NK-92 treated with Interleukin-12 subunit alpha and Interleukin-12 subunit beta, amount 100 ng/mL, for 24 hours (cell line): ENCODE results near the gene DIS3L2.
"Not testable (repeated sequence)": the region's sequence is repeated elsewhere in the genome, so short reads cannot be mapped to it uniquely, and the experiment has no call there.

Experiments used
- DNase-seq: peaks from one replicate; lab custom pipeline; 2025; lab: John Stamatoyannopoulos, UW

The DIS3L2 gene

DNA sequence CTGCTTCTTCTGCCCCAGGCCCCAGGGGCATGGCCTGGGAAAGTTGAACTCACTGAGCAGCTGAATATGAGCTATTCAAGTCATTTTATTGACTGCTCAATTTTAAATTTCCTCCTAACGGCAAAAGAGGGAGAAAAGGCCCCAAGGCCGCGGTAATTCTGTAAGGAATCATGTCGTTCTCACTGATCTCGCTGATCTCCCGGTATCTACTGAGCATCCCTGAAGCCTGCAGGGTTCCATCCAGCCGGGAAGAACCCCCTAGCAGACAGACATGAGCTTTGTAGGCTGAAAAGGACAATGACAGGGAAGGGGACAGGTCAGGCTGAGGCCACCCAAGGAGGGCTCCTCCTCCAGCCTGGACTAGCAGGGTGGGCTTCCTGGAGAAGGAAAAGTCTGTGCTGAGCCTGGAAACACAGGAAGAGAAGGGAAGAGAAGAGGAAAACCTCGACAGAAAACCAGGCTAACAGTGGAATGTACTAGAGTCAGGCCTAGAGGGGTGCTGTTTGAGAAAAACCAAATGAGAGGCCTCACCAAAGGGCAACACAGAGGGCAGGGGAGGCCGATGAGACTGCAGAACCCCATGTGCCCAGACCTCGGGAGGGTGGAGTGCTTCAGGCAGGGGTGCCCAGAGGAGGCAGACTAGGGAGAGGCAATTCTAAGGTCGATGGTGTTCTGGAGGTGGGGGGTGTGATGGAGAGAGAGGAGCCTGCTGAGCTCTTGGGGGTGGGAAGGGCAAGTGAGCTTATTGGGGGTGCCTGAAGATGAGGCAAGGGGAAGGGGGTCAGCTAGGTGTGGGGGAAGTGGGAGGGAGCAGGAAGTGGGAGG is 32.4 kb upstream of the DIS3L2 start:
- DNase-seq: no peak

DNA sequence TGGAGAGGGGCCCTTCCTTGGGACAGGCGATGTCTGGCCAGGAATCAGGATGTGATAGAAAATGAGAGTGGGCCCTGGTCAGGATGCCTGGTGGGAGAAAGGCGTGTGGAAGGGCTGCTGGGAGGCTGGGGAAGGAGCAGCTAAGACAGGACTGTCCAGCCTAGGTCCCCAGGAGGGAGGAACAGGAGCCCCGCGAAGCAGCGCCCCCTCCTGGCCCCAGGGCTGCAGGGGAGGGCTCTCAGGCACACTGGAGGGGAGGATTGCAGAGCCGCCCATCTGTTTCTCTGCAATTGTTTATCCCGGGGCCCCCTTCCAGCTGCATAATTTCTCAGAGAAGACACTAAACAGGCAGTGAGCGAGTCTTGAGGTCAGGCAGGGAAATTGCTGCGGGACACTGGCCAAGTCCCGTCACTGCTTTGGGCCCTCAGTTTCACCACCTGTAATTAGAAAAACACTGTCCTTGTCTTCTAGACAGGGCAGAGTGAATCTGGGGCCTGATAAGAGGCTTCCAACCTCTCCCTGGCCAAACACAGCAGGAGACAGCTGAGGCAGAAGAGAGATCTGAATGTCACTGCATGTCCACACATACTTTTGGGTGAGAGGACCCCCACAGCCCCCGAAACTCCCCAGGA is 31.4 kb upstream of the DIS3L2 start:
- DNase-seq: no peak

DNA sequence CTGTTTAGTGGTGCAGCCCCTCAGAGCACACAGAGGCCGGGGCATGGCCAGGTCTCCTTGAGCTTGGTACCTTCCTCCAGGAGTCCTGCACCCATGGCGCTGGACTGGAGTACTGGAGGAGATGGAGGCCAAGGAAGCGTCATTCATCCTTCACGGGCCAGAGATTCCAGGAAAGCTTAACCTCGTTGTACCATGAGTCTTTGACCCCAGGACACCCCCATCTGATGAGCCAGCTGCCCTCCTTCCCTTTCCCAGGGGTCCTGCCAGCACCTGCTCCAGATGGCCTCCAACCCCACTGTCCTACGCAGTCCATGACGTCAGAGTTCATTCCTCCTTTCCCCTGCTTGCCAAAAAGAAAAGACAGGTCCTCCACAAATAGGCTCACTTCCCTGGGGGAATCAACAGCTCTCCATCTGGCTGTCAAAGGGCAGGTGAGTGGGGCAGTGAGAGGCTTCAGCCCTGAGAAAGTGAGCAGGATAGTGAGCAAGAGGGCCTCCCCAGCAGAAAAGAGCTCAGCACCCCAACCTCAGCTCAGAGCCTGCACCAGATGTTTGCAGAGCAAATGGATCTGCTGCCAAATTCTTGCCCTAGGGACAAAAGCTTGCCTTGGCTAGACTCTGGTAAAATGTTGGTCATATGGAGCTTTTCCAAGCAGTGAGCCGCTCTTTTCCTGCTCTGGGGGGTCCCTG is 30.8 kb upstream of the DIS3L2 start:
- DNase-seq: no peak

DNA sequence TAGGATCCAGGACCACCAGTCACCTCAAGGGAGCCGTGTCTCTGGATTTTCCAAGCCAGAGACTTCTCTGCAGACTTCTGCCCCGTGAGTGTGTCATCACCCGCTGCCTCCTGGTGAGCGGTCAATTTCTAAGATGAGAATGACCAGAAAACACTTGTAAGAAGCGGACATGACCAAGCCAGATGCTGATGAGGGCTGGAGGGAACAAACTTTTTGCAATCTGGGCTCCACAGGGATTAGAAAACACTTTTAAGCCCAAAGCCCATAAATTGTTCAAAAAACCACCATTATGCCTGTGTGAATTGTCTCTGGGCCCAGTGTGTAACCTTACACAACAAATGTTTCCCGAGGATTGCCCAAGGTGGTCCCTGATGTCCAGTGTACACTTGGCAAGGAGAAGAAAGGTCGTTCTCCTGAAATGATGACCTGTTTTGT is 30.0 kb upstream of the DIS3L2 start:
- no peak for DNase-seq

DNA sequence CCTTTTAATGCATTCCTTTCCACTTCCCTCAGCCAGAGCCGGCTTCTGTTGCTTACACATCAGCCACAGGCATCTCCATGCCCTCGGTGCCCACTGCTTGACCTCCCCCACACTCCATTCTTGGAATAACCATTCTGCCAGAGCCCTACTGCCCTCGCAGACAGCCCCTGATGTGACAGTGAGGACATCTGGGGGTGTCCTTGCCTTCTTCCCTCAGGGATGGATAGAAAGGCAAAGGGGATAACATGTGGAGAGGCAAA is 28.9 kb upstream of the DIS3L2 start:
- no peak for DNase-seq

DNA sequence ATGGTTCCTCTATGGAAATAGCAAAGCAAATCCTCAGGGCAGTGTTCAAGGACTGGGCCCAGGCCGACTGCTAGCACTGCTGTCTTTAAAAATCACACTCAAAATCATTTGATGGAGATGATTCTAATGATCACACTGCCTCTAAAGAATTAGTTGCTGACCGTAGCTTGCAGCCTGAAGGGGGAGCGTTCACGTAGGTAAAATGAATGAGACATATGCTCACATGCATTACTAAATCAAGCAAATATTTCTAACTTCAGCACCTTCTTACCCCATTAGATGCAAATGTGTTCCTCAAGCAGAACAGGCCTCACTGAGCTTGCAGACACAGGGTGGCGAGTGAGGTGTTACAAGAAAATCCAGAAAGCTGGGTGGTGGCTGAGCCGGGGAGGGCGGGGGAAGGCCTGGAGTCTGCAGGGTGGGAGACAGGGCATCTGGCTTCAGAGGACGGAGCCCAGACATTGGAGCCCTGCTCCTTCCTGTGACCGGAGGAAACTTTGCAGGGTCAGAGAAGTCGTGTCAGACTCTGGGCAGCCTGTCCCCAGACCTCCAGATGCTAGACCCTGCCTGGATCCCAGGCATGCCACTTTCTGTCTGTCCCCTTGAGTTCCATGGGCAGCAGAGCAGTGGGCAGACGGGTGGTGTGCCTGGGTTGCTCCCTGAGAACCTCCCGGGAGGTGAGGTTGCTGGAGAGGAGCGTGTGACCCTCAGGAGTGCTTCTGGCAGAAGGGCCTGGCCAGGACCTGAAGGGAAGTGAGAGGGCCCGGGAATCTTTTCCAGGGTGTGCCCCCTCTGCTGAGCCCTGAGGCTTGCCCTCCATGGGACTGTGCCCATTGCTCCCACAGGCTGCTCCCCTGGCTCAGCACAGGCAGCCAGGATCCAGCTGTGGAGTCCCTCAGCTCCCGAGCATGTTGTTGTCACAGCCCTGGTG is 28.3 kb upstream of the DIS3L2 start:
- DNase-seq: no peak

DNA sequence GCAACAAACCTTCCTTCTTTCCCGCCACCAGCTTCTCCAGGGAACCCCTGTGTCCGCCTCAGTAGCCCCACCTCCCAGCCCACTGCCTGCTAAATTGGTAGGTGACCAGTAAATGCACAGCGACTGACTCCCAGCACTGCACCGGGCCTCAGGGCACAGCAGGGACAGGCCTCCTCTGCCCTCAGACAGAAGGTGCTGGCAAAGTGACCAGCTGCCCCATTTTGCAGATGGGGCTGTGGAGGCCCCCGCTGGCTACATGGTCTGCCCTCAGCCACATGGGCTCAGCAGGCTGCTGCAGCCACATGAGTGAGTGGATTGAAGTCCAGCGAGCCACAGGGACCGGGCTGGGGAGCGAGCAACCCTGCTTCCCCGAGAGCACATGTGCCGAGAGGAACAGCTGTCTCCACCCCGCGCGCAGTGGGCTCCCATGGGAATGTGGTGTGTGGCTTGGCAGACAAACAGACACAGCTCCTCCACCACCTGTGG is 27.6 kb upstream of the DIS3L2 start:
- DNase-seq: no peak

DNA sequence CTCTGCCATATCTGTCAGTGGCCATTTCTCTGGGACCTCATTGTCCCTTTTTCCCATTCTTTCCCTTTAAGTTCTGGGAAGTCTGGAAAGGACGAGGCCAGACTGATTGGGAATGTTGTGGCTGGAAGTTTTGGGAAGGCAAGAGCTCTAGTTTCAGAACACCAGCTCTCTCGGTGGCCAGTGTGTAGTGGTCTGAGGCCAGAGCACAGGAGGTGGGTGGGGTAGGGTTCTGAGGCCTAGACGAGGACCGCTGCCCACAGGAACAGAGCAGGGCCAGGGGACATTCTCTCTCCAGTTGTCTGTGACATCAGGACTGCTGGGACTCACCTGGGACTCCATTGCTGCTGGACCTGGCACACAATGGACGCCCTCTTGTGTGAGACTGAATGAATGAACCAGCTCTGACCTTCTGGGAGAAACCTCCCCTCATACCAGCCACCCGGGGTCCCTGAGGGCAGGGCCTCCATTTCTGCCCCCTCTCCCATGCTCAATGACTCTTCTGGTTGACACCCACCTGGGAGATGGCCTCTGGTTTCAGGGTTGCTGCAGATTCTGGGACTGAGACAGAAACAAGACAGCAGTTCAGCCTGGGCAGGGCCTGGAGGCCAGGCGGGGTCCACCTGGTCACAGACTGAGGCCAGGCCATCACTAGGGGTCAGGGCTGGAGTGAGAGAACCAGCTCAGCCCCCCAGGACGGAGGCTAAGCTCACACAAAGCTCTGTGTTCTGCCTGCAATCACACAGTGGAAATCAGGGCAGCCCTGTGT is 26.9 kb upstream of the DIS3L2 start:
- DNase-seq: no peak

DNA sequence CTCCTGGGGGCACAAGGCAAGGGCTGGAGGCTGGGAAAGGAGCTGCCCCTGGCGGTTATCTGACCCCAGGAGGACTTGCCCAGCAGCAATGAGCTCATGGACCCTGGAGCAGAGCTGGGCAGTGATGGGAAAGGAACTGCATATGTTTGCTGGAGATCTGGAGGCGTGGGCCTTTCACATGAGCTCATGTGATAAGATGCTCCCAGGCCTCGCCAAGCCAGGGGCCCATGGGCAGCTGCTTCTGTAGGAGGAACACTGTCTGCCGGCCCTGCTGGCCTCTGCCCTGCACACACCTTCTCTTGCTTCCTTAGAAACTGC is 26.3 kb upstream of the DIS3L2 start:
- DNase-seq: no peak

DNA sequence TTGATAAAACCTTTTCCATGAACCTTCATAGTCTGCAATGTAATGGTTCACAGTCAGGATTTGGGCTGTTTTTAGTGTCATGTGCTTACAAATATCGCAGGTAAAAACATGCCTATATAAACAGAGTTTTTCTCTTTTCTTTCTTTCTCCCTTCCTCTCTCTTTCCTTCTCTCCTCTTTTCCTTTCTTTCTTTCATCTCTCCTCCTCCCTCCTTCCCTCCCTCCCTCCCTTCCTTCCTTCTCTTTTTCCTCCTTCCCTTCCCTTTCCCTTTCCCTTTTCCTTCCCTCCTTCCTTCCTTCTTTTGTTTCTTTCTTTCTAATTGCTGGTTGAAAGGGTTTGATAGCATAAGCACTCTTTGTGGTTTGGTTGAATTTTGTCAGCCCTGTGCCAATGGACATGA is 25.7 kb upstream of the DIS3L2 start:
- no peak for DNase-seq

DNA sequence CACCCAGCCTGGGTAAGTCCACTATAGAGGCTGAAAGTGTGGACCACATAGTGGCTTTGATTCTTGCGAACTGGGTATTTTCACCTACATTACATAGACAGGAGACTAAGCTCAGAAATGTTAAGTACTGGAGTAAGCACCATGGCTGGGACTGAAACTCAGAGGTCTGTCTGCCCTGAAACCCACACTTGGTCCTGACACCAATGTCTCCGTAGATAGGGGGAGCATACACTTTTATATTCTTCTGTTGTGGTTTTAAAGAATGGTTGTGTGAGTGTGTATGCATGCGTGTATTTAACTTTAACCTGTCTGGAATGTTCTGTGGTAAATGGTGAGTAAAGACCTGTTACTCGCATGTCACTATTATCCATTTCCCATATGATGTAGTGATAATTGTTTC is 25.0 kb upstream of the DIS3L2 start:
- no peak for DNase-seq

DNA sequence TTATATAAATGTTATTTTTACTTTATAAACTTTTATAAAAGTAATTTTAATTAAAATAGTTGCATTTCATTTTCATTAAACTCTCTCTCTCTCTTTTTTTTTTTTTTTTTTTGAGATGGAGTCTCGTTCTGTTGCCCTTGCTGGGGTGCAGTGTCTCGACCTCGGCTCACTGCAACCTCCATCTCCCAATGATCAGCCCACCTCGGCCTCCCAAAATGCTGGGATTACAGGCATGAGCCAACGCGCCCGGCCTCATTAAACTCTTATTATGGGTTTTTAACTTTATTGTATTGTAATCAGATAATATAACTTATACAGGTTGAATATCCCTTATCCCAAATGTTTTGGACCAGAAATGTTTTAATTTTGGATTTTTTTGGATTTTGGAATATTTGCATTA is 24.5 kb upstream of the DIS3L2 start:
- DNase-seq: no peak

DNA sequence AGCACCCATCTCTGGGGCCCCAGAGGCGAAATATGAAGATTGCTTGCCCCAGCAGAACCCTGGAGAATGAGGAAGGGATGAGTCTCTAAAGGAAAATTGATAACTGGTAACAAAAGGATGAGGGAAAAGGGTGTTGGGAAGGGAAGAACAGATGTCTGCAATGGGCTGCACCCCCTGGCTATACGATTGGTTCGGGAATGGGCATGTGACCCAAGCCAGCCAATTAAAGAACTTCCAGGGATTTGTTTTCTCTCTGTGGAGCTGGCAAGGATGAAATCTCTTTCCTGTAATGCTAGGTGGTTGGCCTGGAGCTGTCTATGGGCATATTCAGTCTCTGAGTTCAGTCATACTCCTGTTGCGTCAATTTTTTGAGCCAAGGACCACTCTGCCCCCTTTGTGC is 22.5 kb upstream of the DIS3L2 start:
- no peak for DNase-seq

DNA sequence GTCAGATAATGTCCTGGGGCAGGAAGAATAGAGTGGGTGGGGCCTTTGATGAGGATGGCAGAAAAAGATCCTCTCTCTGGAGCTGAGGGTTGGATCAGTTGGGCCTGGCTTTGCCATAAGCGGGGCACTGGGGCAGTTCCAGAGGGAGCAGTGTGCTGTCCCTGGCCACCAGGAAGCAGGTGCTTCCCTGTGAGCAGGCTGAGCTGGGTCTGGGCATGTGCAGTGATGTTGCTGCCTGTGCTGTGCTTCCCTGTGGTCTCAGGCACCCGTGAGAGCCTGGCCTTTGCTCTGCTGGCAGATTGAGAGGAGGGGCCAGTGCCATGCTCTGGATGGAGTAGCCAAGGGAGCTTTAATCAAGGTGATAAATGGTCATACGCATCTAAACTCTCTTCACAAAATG is 20.7 kb upstream of the DIS3L2 start:
- DNase-seq: no peak

DNA sequence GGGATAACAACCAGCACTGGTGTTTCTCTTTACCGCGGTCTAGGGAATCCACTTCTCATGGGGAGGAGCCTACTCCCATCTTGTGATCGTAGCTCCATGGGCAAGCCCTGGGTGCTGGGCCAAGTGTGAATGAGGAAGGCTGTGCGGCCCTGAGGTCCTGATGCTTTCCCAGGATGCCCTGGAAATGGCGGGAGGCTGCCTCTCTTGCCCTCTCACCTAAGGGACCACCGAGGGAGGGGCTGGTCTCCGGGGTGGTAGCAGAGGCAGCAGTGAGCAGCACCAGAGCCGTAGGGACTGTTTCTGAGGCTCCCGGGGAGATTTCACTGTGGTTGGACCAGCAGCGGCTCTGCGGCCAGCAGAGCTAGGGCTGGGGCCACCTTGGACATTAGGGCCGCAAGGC is 19.8 kb upstream of the DIS3L2 start:
- DNase-seq: no peak

DNA sequence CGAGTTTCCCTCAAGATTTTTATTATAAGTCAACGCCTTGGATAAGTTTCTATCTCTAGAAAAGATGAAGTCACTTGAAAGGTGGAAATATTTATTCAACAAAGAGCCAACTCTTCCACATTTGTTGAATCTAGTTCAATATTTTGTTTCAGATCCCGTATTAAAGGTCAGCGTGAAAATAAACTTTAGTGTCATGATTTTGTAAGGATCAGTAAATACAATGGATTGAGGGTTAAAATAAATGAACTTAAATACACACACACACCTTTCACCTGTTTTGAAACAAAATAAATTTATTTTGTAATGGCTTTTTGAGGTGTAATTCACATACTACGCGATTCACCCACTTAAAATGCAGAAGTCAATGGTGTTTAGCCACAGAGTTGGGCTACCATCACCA is 19.3 kb upstream of the DIS3L2 start:
- DNase-seq: no peak

DNA sequence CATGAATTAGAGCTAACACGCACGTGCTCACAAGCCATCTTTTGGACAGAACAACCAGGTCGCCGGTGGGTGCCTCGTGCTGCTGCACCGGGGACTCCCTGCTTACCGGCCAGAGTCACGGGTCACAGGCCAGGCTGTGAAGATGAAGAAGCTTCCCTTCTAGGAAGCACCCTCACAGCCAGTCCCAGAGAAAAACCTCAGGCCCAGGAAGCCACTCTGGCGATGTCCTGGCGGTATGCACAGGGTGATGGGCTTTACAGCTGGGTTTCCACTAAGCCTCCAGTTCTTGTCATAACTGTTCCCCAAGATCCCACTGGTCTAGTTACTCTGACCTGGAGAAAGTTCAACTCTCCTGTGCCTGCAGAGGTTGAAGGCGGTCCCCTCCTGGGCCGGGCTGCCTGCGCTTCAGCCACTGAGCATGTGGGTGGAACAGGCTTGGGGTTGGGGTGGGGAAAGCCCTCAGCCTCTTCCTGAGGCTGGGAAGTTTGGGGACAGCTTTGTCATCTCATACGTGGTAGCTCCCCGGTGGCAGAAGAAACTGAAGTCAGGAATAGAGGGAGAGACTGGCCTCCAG is 15.2 kb upstream of the DIS3L2 start:
- DNase-seq: no peak

DNA sequence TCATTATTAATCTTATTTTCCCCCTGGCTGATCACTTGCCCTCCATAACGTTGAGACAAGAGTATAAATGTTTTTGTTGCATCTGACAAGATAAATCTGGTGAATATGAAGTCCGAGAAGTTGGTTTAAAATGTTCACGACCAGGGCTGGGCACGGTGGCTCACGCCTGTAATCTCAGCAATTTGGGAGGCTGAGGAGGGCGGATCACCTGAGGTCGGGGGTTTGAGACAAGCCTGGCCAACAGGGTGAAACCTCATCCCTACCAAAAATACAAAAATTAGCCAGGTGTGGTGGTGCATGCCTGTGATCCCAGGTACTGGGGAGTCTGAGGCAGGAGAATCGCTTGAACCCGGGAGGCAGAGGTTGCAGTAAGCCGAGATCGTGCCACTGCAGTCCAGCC is 14.4 kb upstream of the DIS3L2 start:
- not testable (repeated sequence) for DNase-seq

DNA sequence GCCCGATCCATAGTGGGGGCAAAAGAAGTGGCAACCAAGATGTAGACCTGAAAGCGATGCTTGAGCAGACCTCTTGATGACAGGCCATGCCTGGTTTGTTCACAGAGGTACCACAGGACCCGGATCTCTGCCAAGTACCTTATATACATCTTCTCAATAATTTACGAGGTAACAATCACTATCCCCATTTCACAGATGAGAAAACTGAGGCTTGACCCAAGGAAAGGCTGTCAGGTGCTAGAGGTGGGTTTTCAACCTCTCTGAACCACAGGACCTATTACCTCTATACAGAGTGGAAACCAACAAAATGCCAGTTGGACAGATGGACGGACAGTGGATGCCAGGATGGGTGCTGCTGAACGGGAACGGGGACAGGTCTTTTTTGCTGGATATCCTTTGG is 13.8 kb upstream of the DIS3L2 start:
- DNase-seq: no peak

DNA sequence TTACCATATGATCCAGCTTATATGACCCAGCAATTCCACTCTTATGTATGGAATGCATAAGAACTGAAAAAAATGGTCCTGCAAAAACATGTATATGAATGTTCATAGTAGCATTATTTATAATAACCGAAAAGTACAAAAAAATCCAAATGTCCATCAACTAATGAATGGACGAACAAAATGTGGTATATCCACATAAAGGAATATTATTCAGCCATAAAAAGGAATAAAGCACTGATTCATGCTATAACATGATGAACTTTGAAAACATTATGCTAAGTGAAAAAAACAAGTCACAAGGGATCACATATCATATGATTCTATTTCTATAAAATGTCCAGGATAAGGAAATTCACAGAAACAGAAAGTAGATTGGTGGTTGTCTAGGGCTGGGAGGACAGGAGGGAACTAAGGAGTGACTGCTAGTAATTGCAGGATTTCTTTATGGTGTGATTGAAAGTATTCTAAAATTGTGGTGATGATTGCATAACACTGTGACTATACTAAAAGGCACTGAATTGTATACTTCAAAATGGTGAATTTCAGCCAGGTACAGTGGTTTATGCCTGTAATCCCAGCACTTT is 10.0 kb upstream of the DIS3L2 start:
- DNase-seq: no peak
